Uterus (tissue), 4 donors: ENCODE data around the gene MIB2. TPM values are rescaled to one million over a fixed set of nuclear protein-coding genes. Genes with fewer than 3 reads are reported as not detected.
A peak's percentile ranks its signal among the peaks of the same experiment; 100 is the strongest.

Experiments used
- DNase-seq, 2 donors: peaks; one replicate each; pipeline ENCODE4 v3.0.0-alpha.2; 2019 to 2020
- H3K27ac ChIP-seq, 2 donors: fragments of 200-600 bp; sonication (generic); 1 replicate in 1 of 2; 2 replicates in 1 of 2; pipeline ENCODE4 v1.5.1; 2016 to 2018
- H3K27me3 ChIP-seq, 2 donors: fragments of 200-600 bp; sonication (generic); one replicate each; pipeline ENCODE4 v1.5.1; 2018 to 2019; ENCODE audit warnings: control low read depth in 1 of 2
- H3K36me3 ChIP-seq, 2 donors: fragments of 200-600 bp; sonication (generic); one replicate each; pipeline ENCODE4 v1.5.1; 2019; ENCODE audit warnings: control low read depth in 1 of 2
- H3K4me1 ChIP-seq, 2 donors: fragments of 200-600 bp; sonication (generic); one replicate each; pipeline ENCODE4 v1.5.1; 2018 to 2019; ENCODE audit warnings: control low read depth in 1 of 2
- H3K4me3 ChIP-seq, 2 donors: fragments of 200-600 bp; sonication (generic); 1 replicate in 1 of 2; 2 replicates in 1 of 2; pipeline ENCODE4 v1.5.1; 2018 to 2019; ENCODE audit warnings: mild to moderate bottlenecking in 1 of 2
- H3K9me3 ChIP-seq, 2 donors: fragments of 200-600 bp; sonication (generic); one replicate each; pipeline ENCODE4 v1.5.1; 2019; ENCODE audit warnings: control low read depth in 1 of 2
- CTCF ChIP-seq, 4 experiments: fragments of 200-600 bp in 2 of 4; fragments of 450-650 bp in 2 of 4; sonication (generic) in 2 of 4; IDR thresholded peaks; one replicate each; pipeline ENCODE4 v1.5.1; 2016 to 2019; ENCODE audit warnings: antibody characterized with exemption in 4 of 4, mild to moderate bottlenecking in 2 of 4, moderate library complexity in 1 of 4
- POLR2A ChIP-seq, 2 donors: fragments of 450-650 bp; IDR thresholded peaks; one replicate each; pipeline ENCODE4 v1.6.1; 2016; ENCODE audit warnings: antibody characterized with exemption in 2 of 2, mild to moderate bottlenecking in 1 of 2, moderate library complexity in 1 of 2
- intact Hi-C: fragments of 100-400 bp; cut with DNase I; formaldehyde crosslinking; loops from one replicate; pipeline ENCODE4 v1.15.1; 2023; ENCODE audit warnings: low total_unique reads
- total RNA-seq, 4 donors: library from RNA; depleted of rRNA in 3 of 4; stranded (reverse); fragments of >200 nt in 3 of 4; gene quantifications; one replicate each; pipeline versions ENCODE4 v1.1.0 to v1.2.4, GENCODE V29; 2014 to 2023
- donor health status: DM: yes; HTN: yes; CAD: no.

The MIB2 gene
- total RNA-seq, 4 donors from 2014 or later: 43.0 to 78.2 (median 57.6) TPM

- no peaks in the 10 kb centered on the region for H3K36me3 ChIP-seq
- no peaks in the 10 kb centered on the region for H3K9me3 ChIP-seq
- DNase-seq: peak in 1 of 2 donors; percentile 38
- H3K4me1 ChIP-seq: peaks cover 0 to 21% of the 10 kb centered on the region in 2 donors
- TF ChIP-seq POLR2A (IDR thresholded peaks at IDR 0.05) (no peak), CTCF (IDR thresholded peaks at IDR 0.05) (no peak)
- peak overlapping the region; percentile 83 to 97 for H3K4me3 ChIP-seq
- H3K27me3 ChIP-seq: no peaks in the 10 kb centered on the region
- H3K27ac ChIP-seq: peak overlapping the region; percentile 100
- intact Hi-C loops: no loop called here
These were observed 918 bp downstream of the MIB2 start for GRCh38 chr1:1616045-1616790.

- TF ChIP-seq POLR2A (IDR thresholded peaks at IDR 0.05) (no peak), CTCF (IDR thresholded peaks at IDR 0.05) (no peak)
- H3K27ac ChIP-seq: no peak overlapping the region
- H3K4me3 ChIP-seq: peak overlapping the region; percentile 83 to 97
- H3K27me3 ChIP-seq: no peaks in the 10 kb centered on the region
- intact Hi-C loops: no loop called here
- no peak for DNase-seq
- no peaks in the 10 kb centered on the region for H3K36me3 ChIP-seq
- H3K4me1 ChIP-seq: peaks cover 0 to 21% of the 10 kb centered on the region in 2 donors
- no peaks in the 10 kb centered on the region for H3K9me3 ChIP-seq
These were observed 1.5 kb downstream of the MIB2 start for GRCh38 chr1:1616838-1617237.

DNA sequence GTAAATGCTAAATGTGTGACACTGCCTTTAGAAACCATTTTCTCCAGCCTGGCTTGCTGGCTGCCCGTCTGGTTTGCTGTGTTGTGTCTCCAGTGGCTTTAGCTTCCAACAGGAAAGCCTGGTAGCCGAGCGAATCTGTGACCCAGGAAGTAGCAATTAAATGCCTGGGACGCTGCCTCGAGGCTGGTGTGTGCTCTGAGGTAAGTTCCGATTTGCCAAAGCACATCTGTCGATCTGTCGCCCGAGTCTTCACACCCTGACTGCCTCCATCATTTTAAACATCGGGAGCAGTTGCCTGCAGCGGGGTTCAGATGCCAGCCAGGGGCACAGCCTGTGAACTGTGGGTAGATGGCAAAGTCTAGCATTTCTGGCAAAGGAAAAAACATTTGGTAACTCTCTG, 2.2 kb downstream of the MIB2 start:
- intact Hi-C loops: no loop called here
- no peak overlapping the region for H3K27ac ChIP-seq
- DNase-seq: no peak

DNA sequence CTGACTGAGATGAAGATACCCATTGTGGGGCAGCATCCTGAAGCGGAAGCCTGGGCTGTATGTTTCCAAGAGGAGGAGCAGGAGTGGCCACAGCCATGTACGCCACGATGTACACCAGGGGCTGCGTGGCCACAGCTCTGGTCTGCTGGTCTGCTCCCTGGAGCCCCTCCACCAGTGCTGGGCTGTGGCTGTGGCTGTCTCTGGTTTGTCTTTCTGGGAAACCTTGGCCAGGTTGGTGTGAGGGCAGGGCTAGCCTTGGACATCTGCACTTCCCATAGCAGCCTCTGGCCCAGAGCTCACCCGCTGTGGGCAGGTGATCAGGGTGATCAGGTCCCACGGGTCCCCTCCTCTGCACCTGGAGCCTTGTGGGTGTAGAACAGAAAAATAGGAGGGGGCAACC, 2.6 kb downstream of the MIB2 start:
- Histone ChIP-seq H3K9me3 (no peaks in the 10 kb centered on the region), H3K27ac (no peak overlapping the region), H3K27me3 (no peaks in the 10 kb centered on the region), H3K4me1 (peaks cover 0 to 21% of the 10 kb centered on the region in 2 donors), H3K36me3 (no peaks in the 10 kb centered on the region), H3K4me3 (no peak overlapping the region)
- no peak for TF ChIP-seq POLR2A (IDR thresholded peaks at IDR 0.05)
- TF ChIP-seq CTCF (IDR thresholded peaks at IDR 0.05): no peak
- intact Hi-C loops: no loop called here
- DNase-seq: no peak

More for the DNA sequence above, 2.2 kb downstream of the MIB2 start:
- TF ChIP-seq CTCF (IDR thresholded peaks at IDR 0.05): no peak
- TF ChIP-seq POLR2A (IDR thresholded peaks at IDR 0.05): no peak
- no peaks in the 10 kb centered on the region for H3K36me3 ChIP-seq
- no peaks in the 10 kb centered on the region for H3K9me3 ChIP-seq
- peaks cover 0 to 21% of the 10 kb centered on the region in 2 donors for H3K4me1 ChIP-seq
- no peak overlapping the region for H3K4me3 ChIP-seq
- no peaks in the 10 kb centered on the region for H3K27me3 ChIP-seq

DNA sequence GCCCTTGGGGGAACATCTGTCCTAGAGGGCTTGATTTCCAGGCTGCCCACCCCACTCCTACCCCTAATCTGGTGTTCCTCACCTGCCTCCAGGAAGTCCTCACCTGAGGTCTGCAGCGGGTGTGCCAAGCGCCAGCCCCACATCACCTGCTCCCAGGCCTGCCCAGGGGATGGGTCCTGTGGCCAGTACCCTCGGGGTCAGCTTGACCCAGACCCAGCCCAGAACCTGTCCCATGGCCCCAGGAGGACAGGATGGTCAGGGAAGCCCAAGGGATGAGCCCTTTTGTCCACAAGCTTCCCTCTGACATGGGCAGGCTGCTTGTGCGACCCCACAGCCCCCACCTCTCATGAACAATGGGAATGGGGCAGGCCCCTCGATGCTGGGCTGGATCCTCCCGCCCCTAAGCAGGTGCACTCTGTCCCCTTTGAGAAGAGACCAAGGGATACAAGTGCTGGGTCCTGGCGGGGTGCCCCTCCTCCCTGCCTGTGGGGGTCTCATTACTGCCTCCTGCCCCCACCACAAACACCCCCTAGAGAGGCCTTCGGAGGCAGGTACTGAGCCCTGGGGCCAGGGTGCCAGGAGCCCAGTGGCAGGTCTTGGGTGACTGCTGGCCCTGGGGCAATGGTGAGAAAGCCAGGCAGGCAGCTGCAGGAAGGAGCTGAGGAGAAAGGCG, 3.2 kb downstream of the MIB2 start:
- intact Hi-C loops: no loop called here
- TF ChIP-seq POLR2A (IDR thresholded peaks at IDR 0.05) (no peak), CTCF (IDR thresholded peaks at IDR 0.05) (no peak)
- Histone ChIP-seq H3K36me3 (no peaks in the 10 kb centered on the region), H3K27ac (no peak overlapping the region), H3K9me3 (no peaks in the 10 kb centered on the region), H3K27me3 (no peaks in the 10 kb centered on the region), H3K4me1 (peaks cover 0 to 21% of the 10 kb centered on the region in 2 donors), H3K4me3 (no peak overlapping the region)
- DNase-seq: no peak
